NCI-H1694 (cell line): Measurements from ENCODE around the gene CTRB1.
"Not testable (repeated sequence)": the region's sequence is repeated elsewhere in the genome, so short reads cannot be mapped to it uniquely, and the experiment has no call there.

Source experiments
- DNase-seq: peaks from one replicate; lab custom pipeline; 2025; lab: John Stamatoyannopoulos, UW

CTRB1 gene

DNA sequence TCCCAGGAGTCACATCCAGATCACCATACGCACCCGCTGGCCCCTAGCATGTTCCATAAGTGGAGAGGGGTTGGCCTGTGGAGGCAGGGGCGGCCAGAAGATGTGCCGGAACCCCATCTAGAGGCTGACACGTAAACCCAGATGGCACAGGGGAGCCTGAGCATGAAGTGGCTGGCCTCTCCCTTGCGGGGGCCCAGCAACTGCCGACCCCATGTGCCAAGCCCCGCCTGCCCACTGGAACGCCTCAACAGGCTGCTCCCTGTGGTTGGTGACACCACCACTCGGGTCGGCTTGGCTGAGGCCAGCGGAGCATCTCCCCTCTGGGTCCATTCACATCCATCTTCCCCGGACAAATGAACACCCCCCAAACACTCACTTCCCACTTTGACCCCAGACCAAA lies 23.2 kb downstream of the CTRB1 start:
- DNase-seq: no peak

DNA sequence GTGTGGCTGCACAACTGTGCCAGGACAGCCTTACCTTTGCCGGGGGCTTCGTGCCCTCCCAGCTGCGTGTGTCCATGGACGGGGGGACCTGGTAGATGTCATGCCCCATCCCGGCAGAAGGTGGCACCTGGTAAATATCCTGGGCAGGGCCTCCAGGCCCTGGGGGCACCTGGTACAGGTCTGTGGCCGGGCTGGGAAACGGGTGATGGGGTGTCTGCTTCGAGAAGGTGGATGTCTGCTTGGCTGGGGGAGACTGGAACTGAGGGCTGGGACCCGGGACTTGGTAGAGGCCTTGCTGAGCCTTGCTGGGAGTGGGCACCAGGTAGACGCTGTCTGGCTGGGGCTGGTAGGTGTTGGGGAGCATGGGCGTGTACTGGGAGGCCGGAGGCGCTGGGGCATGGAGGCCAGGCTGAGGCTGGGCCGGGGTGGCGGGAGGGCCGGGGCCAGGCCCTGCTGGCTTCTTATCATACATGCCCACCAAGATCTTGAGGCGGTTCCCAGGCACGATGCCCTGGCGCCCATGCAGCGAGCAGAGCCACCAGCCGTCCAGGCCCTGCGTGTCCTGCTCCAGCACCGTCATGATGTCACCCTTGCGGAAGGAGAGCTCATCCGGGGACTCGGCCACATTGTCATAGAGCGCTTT lies 23.8 kb downstream of the CTRB1 start:
- DNase-seq: not testable (repeated sequence)

DNA sequence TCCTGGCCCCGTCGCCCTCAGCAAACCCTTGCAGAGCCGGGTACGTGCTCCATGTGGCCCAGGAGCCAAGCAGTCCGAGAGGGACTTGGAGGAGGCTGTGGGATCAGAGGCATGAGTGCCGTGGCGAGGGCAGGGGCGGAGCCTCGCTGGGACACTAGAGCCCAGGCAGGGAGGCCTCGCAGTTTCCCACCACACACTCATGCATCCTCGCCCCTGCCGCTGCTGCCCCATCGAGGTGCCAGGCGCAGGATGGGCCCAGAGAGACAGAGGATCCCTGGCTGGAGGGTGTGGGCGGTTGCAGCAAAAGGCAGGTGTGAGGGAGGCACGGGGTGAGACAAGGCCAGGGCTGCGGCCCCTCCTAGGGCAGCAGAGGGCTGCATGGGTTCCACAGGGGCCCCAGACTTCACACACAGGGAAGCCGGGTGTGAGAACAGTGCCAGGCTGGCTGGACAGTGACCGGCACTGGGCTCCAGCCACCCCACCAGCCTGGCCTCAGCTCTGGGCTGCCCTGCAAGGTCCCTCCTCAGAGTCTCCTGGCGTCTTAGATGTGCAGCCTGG lies 25.0 kb downstream of the CTRB1 start:
- DNase-seq: no peak

DNA sequence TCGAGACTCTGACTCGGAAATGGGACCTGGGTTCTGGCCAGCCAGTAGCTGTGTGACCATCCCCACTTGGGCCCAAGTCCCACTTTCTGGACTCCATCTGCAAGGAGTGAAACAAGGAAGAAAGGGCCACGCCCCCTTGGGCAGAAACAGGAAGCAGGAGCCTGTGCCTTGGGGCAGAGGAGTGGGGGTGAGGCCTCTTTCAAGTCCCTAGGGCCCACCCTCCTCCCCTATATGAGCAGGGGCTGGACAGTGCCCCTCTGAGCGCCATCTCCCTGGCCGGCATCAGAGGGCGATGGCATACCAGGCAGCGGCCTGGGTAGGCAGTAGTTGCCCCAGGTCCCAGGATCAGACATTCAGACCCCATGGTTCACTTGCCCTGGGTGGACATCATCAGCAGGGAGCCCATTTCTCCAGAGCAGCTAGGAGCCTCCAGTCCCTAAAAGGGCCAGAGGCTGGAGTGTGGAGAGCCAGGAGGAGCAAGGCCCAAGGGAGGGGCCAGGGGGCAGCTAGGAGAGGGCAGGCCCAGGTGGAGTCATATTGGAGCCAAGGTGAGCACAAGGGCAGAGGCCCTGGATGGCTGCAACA lies 25.5 kb downstream of the CTRB1 start:
- no peak for DNase-seq

DNA sequence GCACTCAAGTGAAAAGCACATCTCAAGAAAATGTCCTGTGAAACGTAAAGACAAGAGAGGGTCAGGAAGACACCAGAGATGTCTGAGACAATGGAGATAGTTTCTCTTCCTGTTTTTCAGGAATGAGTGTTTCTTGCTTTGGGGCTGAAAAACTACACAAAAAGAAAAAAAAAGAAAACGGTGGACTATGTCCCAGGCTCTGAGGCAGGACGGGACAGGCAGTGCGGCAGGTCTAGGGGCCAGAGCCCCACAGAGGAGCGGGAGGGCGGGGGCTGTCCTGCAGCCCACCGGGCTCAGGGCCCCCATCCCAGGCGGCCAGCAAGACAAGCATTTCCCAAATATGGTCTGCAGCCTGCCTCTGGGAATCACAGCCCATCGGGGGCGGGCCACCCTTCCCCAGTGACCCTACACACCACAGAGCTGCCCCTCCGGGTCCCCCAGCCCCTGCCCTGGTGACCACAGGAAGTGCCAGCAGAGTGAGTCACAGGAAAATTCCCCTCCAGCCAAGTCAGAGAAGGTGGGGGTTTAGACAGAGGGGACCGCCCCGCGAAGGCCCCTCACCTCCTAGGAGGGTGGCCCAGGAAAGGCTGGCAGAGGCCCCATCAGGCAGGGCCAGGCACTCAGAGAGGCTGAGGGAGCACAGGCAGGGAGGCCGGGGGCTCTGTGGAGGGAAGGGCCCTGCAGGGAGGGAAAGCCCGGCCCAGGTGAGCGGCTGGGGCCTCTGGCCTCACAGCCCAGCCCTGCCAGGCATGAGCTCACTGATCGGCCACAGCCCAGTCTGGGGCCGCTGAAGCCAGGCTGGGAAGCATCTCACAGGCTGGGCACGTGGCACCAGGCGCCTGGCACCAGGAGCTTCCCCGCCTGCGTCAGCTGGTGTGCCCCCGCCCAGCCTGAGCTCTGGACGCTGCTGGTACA lies 26.3 kb downstream of the CTRB1 start:
- DNase-seq: no peak

DNA sequence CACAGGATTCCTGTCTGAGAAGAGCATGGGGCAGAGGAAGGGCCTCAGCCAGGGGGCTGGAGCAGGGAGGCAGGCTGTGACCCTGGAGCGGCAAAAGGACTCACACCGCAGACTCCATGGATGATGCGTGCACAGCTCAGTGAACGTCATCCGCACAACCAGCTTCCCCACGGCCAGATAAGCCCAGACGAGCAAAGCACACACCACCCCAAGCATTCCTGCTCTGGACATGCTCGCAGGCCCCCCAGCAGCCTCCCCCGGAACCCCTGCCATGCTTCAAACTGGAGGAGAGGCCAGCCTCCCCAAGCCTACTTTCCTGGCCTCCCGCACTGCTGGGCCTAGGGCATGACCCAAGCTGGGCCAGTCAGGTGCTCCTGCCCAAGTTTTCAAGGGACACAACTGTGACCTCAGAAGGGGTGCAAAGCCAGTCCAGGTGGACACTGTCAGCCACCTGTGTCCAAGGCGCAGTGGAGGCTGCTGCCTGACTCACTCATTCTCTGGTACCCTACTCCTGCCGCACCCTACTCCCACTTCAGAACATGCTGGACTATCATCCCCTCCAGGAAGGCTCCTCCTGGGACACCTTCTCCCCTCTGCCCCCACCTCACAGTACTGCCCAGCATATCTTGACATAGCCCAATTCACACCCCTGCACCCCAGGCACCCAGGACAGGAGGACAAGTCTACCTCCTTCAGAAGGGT lies 27.9 kb downstream of the CTRB1 start:
- DNase-seq: no peak

DNA sequence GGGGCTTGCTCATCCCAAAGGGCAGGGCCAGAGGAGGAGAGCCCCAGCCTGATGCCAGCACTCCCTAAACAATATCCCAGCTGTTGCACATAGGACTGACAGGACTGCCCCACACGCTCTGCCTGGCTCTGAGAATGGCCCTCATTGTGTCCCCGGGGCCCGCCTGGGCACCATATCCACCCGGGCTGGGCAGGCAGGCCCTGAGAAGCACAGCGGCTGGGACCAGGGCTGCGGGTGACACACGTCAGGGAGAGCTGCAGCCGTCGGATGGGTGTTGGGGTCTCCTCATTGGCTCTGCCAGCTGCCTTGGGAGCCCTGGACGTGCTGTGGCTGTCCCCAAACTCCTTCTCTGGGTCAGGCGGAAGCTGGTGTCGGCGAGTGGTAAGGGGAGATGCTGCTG lies 28.5 kb downstream of the CTRB1 start:
- DNase-seq: no peak

DNA sequence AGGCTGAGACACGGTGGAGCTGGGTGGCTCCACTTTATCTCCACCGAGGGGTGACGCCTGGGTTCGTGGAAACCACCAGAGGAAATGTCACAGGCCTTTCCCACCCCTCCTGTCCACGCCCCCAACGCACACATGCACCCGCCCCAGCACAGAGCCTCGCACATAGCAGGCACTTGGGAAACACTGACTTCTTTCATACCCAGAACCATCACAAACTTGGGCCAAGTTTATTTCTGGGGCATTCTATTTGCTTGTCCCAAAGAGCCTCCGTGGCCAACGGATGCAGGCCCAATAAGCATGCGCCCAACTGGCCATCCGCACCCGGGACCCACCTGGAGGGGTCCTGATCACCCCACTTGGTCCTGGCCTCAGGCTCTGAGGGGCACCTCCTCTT lies 29.4 kb downstream of the CTRB1 start:
- no peak for DNase-seq

DNA sequence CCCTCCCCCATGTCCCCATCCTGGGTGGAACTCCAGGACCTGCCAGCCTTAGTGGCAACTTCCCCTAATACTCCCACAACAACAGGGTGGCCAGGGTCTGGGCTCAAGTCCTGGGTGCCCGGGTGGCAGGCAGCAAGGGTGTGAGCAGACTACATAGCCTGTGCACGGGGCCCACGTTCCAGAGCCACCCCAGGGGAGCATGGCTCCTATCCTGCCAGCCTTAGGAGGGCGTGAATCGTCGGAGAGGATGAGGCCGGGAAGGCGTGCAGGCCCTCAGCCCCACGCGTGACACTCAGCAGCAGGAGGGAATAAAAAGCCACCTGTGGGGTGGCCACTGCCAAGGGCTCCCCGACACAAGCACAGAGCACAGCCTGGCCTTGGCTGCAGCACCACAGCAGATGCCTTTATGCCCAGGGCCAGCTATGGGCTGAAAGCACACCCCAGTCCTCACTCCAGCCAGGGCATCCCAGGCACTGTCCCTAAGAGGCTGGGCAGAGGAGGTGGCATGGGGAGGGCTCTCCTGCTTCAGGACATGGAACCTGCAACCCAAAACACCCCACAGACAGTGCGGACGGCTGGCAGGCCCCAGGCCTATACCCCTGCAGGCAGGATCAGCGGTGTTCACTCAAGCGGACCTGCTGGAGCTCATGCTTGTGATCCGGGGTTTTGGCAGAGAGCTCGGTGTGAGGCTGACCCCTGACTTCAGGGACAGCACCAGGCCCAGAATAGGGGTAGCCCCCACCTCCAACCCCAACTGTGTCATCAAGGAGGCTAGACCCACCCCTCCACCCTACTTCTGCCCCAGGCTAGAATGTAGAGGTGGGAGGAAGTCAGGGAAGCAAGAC lies 30.0 kb downstream of the CTRB1 start:
- DNase-seq: no peak

DNA sequence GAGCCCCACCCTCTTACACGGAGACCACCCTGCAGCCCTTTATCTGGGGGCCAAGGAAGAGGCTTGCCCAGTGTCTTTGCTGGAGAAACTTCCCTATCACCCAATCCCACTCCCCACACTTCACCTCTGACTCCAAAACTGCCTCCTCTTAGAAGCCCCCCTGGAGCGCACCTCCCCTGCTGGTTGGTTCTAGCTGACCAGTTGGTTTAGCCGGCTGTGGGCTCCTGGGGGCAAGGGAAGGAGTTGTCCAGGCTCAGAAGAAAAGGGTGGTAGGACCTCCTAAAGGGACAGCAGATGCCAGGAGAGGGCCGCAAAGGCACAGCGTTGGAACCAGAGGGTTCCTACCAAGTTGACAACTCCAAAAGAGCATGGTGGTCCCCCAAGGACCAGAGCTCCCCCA lies 30.7 kb downstream of the CTRB1 start:
- DNase-seq: no peak

DNA sequence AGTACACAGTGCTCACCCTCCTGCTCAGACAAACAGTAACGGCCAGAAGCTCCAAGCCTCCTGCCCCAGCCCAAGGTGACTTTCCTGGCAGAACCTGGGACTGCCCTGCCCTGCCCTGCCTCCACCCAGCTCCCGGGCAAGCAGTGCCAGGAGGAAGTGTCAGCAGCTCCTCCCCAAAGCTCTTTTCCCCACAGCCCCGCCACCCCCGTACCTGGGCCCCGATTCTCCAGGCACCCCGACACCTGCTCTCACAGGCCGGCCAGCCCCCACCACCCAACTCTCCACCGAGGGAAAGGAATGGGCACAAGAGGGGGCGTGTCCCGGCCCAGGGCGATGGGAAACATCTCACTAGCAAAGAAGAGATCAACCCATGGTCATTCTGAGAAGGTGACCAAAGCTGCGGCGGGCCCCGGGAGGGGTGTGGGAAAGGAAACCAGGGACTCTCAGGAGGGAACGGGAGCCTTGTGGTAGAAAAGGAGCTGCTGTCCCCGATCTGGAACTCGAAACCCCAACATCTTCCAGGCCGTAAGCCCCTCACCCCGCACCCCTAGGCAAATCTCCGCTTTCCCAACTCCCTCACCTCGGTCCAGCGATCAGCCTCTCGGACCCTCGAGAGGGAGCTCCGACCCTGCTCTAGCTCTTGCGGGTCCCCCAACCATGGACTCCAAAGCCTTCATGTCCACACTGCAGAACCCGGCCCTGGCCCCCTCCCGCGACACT lies 31.5 kb downstream of the CTRB1 start:
- no peak for DNase-seq

DNA sequence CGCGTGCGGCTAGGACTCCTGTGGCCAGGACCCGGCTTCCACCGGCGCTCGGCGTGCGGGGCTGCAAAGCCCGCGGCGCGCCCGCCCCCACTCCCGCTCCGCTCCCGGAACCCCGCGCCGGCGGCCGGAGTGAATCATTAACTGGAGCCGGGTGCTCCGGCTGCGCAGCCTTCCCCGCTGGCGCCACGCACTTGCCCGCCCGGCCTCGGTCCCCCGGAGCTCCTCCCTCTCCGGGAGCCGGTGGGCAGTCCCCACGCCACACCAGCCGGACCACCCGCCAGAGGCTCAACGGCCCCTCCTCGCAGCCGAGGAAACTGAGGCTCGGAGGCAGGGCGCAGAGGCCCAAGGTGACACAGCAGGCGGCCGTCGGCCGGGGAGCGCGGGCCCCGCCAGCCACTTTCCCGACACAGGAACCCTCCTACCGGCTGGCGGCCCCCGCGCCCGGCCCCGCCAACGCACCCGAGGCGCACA lies 32.1 kb downstream of the CTRB1 start:
- DNase-seq: no peak

DNA sequence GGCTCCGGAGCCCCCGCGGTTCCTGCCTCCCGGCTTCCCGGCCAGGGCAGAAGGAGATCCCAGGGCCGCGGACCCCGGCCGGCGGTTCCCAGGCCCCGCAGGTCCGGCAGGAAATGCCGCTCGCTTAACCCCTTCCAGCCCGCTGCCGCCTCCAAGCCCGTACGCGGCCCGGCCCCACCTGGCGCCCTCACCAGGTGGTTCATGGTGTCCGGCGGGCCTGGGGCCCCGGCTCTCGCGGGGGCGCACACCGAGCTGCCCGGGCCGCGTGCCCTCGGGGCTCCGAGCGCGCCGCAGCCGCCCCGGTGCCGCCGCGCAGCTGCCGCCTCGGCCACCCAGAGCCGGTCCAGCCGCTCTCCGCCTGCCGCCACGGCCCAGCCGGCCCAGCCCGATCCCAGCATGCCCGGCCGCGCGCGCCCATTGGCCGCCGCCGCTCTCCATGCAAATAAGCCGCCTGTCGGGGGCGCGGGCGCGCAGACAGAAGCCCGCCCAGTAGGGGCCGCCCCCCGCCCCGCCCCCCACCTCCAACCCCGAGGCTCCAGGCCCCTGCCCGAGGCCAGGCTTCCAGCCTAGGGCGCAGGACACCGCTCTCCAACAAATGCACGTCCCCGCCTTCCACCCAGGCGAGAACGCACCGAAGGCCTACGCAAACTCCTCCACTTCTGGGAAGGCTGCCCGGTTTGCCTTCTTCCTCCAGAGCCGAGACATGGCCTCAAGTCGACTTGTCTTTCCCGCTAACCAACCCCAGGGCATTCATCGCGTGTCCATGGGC lies 32.7 kb downstream of the CTRB1 start, which contains the start of gene BCAR1:
TSS of gene BCAR1 (minus strand) at position 345 of the 769 bp plus-strand sequence. CDS start at position 203, 142 bp downstream.
- no peak for DNase-seq

DNA sequence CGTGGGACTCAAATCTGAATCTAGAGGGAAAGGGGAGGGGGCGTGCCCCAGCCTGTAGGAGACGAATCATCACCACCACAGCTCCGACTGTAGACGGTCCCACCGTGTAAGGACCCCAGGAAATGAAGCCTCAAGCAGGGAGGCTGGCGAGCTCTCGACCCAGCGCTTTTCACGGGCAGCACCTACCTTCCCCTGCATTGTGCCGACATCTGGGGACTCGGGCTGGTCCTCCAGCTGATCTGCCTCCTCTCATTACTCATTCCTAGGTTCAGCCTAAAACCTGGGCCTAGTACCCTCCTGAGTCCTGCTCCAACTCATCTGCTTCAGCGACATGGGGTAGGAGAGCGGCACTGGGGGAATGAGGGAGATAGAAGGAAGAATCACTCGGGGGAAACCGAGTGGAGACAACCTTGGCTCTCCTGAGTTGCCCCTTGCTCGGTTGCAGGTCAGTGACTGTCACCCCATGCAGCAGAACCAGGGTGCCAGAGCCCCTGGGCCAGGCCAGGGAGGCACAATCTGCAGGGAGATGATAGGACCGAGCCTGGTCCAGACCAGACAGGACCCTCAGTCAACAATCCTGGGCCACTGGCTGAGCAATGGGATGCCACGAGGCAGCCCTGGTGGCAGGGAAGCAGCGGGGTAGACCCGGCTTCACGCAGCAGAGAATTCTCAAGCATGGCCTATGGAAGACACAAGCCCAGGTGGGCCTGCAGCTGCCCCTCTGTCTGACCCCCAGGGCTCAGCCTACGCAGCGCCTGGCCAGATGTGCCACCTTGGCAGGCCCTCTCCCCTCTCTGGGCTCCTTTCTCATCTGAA lies 33.5 kb downstream of the CTRB1 start:
- DNase-seq: no peak

DNA sequence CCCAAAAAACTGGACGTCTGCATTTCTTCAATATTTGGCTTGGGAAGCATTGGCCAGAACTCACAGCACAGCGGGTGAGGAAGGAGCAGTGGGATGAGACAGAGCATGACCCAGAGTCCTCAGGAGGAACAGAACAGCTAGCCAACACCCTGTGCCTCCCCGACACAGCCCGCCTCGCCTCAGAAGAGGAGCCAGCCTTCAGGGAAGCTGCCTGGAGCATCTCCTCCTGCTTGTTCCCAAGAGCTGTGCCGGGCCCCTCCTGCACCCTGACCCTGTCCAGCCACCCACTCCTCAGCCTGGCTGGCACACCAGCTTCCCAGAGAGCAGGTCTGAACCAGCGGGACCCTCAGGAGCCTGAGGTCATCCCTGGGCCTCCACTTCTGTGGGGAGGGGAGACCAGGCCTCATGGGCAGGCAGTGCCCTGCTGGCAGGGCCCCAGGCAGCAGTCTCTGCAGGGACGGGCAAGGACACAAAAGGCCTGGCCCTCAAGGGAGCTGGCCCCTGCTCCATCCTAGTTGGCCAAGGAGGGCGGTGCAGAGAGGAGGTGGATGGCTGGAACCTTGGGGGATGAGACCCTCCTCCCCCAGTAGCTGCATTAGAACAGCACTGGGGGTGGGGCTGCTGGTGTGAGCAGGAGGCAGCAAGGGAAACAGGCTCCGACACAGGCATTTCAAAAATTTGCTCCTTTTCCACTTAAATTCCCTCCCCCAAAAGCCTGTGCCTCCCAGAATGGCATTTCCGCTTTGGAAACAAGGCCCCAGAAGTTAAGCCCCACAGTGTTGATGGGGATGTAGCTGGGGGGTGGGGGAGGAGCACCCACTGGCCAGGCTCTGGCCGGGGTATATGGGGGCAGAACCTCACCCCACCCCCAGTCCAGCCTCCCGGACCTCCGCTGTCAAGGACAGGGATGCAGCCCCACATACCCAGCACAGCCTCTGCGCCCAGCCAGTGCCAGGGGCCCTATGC lies 34.4 kb downstream of the CTRB1 start:
- DNase-seq: no peak

DNA sequence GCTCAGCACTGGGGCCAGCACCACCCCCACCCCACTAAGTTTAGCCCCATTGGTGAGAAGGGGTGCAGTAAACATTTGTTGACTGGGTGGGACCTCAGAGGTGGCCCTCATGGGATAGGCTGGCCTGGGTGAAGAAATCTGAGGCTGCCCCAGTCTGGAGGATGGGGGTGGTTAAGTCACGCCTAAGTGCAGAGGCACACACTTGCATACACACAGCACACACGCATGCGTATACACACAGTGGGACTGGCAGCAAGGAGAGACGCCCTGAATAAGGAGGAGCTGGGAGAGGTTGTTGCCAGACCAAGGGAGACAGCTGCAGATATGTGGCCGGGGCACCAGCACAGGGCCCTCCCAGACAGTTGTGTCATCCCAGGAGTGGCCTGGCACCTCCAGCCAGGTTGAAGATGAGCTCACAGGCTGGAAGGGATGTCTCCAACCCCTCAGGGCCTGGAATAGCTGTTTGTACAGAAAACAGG lies 35.6 kb downstream of the CTRB1 start:
- no peak for DNase-seq

DNA sequence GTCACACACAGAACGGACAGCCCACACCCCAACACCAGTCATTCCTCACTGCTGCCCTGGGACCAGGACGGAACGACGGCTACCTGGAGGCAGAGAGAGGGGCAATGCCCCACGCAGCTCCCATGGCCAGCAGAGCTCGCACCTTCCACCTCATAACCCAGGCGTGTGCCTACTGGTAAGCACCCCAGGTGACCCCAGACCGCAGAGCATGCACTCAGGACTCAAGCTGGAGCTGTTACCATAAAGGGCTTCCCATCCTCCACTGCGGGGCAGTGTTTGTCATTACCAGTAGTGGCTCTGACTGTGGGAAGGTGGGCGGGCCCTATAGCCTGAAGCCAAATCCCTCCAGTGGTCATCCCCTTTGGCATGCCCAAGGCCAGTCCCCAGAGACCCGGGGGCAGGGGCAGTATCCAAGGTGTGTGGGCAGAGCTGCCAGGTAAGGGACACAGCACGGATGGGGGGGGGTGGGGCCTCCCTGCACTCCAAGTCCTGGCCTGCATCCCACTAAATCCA lies 37.3 kb downstream of the CTRB1 start:
- no peak for DNase-seq
